HEK293T (cell line): ENCODE results near the gene TEX53.

ENCODE experiments used
- ARNT ChIP-seq: fragments of 450-650 bp; IDR thresholded peaks from 2 replicates; pipeline ENCODE4 v1.6.1; 2017; ENCODE audit warnings: mild to moderate bottlenecking
- FOXA1 ChIP-seq: fragments of 450-650 bp; IDR thresholded peaks from 2 replicates; pipeline ENCODE4 v1.6.1; 2016; ENCODE audit warnings: mild to moderate bottlenecking
- FOXM1 ChIP-seq: fragments of 450-650 bp; IDR thresholded peaks from 2 replicates; pipeline ENCODE4 v1.6.1; 2017; ENCODE audit warnings: mild to moderate bottlenecking, borderline replicate concordance
- L3MBTL2 ChIP-seq: fragments of 450-650 bp; conservative IDR thresholded peaks from 2 replicates; pipeline ENCODE4 v1.6.1; 2016; ENCODE audit warnings: mild to moderate bottlenecking
- PKNOX1 ChIP-seq: fragments of 450-650 bp; IDR thresholded peaks from 2 replicates; pipeline ENCODE4 v1.6.1; 2016
- SUZ12 ChIP-seq: fragments of 450-650 bp; IDR thresholded peaks from 2 replicates; pipeline ENCODE4 v1.6.1; 2016; ENCODE audit warnings: mild to moderate bottlenecking
- ZNF384 ChIP-seq: fragments of 450-650 bp; IDR thresholded peaks from 2 replicates; pipeline ENCODE4 v1.6.1; 2016

GRCh38 chr9:114626415-114627020 lies 31.1 kb downstream of the TEX53 start:
- TF ChIP-seq ZNF384 = no peak
- TF ChIP-seq PKNOX1 = no peak
- no peak for TF ChIP-seq SUZ12
- TF ChIP-seq FOXM1 = no peak
- TF ChIP-seq ARNT = no peak
- TF ChIP-seq L3MBTL2 = no peak
- TF ChIP-seq FOXA1 = no peak
